Measurements from ENCODE around the gene RHOT1. TPM values are rescaled to one million over a fixed set of nuclear protein-coding genes. Genes with fewer than 3 reads are reported as not detected.
"Not testable (repeated sequence)": the region's sequence is repeated elsewhere in the genome, so short reads cannot be mapped to it uniquely, and the experiment has no call there.

Gene RHOT1
- total and polyA plus RNA-seq, 2 donors (not counting 3 experiments of a cell fraction or from before 2014, with no cell fraction given), result 23.5 to 28.8 TPM

DNA sequence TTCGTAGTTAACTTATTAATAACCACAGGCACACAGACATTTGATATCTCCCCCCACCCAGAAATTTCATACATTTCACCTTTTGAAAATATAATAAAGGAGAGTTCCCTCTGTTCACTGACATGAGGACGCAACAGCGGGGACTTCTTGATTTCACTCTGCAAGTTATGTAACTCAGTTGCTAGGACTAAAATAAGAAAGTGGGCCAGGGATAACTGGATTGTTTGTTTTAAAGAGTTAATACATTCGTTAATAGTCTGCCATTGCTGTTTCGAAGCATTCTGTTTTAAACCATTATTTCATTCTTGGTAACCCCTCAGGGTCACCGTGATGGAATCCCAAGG, 1.2 kb downstream of the RHOT1 start:
- peak overlapping the region in 1 of 3 experiments; percentile 95 for H3K4me3 ChIP-seq (replicated peaks in 1 of 3; ENCODE audit: insufficient read depth in 1 of 3, low read depth in 1 of 3, low read length in 3 of 3)
- no peak overlapping the region for H3K27ac ChIP-seq (ENCODE audit: insufficient read depth, low read depth, low read length)
- intact Hi-C loops (cut with micrococcal nuclease) (no loop called here), dilution Hi-C loops (cut with MboI; ENCODE audit: extremely low pct_ligation_motif_present, low sequenced_read_pairs) (no loop called here)
- H4K20me1 ChIP-seq (replicated peaks; ENCODE audit: control insufficient read depth, extremely low read depth, insufficient read depth, low read length), result no peaks in the 10 kb centered on the region
- DNase-seq (ENCODE audit: low read depth, low spot score), result no peak
- no peak for FAIRE-seq
- H3K79me2 ChIP-seq (ENCODE audit: control insufficient read depth, insufficient read depth, low read length), result peaks cover 31% of the 10 kb centered on the region
- no peaks in the 10 kb centered on the region for H3K9me1 ChIP-seq (replicated peaks; ENCODE audit: control insufficient read depth, extremely low read depth, insufficient read depth, low read length)
- no peaks in the 10 kb centered on the region for H3K9me3 ChIP-seq (replicated peaks; ENCODE audit: control insufficient read depth, insufficient read depth, low read length)
- no peak overlapping the region for H3K9ac ChIP-seq (replicated peaks; ENCODE audit: extremely low read depth, insufficient read depth, low read length)
- no peaks in the 10 kb centered on the region for H3K36me3 ChIP-seq (ENCODE audit: control insufficient read depth in 2 of 2, extremely low read depth in 1 of 2, insufficient read depth in 2 of 2, low read length in 2 of 2)
- H2AFZ ChIP-seq (ENCODE audit: low read depth, low read length), result no peak overlapping the region
- H3K27me3 ChIP-seq (ENCODE audit: control insufficient read depth in 2 of 2, insufficient read depth in 2 of 2, low read length in 2 of 2), result no peaks in the 10 kb centered on the region
- POLR2A ChIA-PET, result no interaction called here
- CTCF ChIA-PET, result interaction anchor here (1.2 to 2.0 kb wide), 2 partner anchors 62 to 137 kb away, joined by 3 to 11 read pairs; partner anchors contain the start of gene LRRC37B
- peak overlapping the region; percentile 91 for H3K4me2 ChIP-seq (ENCODE audit: insufficient read depth, low read length)
- BruUV-seq (replicated peaks), result TSS peak; percentile 34
- H3K4me1 ChIP-seq (ENCODE audit: control insufficient read depth, extremely low read depth, insufficient read depth, low read length), result peaks cover 15% of the 10 kb centered on the region
- TF ChIP-seq, protein P1, sequence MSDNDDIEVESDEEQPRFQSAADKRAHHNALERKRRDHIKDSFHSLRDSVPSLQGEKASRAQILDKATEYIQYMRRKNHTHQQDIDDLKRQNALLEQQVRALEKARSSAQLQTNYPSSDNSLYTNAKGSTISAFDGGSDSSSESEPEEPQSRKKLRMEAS (IDR thresholded peaks at IDR 0.05; ENCODE audit: insufficient read depth, insufficient read length), result no peak
- TF ChIP-seq POLR2A (IDR thresholded peaks at IDR 0.05; ENCODE audit: low read depth, low read length), result no peak
- no peak for TF ChIP-seq JUN (IDR thresholded peaks at IDR 0.05; ENCODE audit: borderline replicate concordance, insufficient read depth, insufficient read length, low read depth)
- TF ChIP-seq GATA2 (IDR thresholded peaks at IDR 0.05; ENCODE audit: insufficient read depth, insufficient read length, low read depth, low read length), result no peak
- no peak for TF ChIP-seq FOS (IDR thresholded peaks at IDR 0.05; ENCODE audit: borderline replicate concordance, insufficient read depth, low read length)
- TF ChIP-seq, protein P2, sequence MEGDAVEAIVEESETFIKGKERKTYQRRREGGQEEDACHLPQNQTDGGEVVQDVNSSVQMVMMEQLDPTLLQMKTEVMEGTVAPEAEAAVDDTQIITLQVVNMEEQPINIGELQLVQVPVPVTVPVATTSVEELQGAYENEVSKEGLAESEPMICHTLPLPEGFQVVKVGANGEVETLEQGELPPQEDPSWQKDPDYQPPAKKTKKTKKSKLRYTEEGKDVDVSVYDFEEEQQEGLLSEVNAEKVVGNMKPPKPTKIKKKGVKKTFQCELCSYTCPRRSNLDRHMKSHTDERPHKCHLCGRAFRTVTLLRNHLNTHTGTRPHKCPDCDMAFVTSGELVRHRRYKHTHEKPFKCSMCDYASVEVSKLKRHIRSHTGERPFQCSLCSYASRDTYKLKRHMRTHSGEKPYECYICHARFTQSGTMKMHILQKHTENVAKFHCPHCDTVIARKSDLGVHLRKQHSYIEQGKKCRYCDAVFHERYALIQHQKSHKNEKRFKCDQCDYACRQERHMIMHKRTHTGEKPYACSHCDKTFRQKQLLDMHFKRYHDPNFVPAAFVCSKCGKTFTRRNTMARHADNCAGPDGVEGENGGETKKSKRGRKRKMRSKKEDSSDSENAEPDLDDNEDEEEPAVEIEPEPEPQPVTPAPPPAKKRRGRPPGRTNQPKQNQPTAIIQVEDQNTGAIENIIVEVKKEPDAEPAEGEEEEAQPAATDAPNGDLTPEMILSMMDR (IDR thresholded peaks at IDR 0.05; ENCODE audit: extremely low read depth in 1 of 2, insufficient read depth in 1 of 2, low read depth in 1 of 2, low read length in 2 of 2), result no peak
- no peak for TF ChIP-seq POLR2AphosphoS5 (IDR thresholded peaks at IDR 0.05; ENCODE audit: insufficient read depth, low read depth, low read length)
- TF ChIP-seq MYC (IDR thresholded peaks at IDR 0.05; ENCODE audit: low read depth, low read length), result no peak
- TF ChIP-seq EZH2 (IDR thresholded peaks at IDR 0.05; ENCODE audit: borderline replicate concordance, low read depth, low read length, severe bottlenecking), result no peak

DNA sequence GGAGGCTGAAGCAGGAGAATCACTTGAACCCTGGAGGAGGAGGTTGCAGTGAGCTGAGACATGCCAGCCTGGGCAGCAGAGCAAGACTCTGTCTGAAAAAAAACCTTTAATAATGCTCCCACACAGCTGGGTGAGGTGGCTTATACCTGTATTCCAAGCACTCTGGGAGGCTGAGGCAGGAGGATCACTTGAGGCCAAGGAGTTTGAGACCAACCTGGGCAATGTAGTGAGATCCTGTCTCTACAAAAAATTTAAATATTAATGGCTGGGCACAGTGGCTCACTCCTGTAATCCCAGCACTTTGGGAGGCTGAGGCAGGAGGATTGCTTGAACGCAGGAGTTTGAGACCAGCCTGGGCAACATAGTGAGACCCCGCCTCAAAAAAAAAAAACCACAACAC, 2.1 kb downstream of the RHOT1 start:
- dilution Hi-C loops (cut with MboI; ENCODE audit: extremely low pct_ligation_motif_present, low sequenced_read_pairs); H3K36me3 ChIP-seq (ENCODE audit: control insufficient read depth in 2 of 2, extremely low read depth in 1 of 2, insufficient read depth in 2 of 2, low read length in 2 of 2); POLR2A ChIA-PET; H3K27me3 ChIP-seq (ENCODE audit: control insufficient read depth in 2 of 2, insufficient read depth in 2 of 2, low read length in 2 of 2); H3K9me1 ChIP-seq (replicated peaks; ENCODE audit: control insufficient read depth, extremely low read depth, insufficient read depth, low read length); FAIRE-seq; H3K27ac ChIP-seq (ENCODE audit: insufficient read depth, low read depth, low read length); H3K9ac ChIP-seq (replicated peaks; ENCODE audit: extremely low read depth, insufficient read depth, low read length); H3K4me3 ChIP-seq (replicated peaks in 1 of 3; ENCODE audit: insufficient read depth in 1 of 3, low read depth in 1 of 3, low read length in 3 of 3); H4K20me1 ChIP-seq (replicated peaks; ENCODE audit: control insufficient read depth, extremely low read depth, insufficient read depth, low read length); H3K4me2 ChIP-seq (ENCODE audit: insufficient read depth, low read length); BruUV-seq (replicated peaks); H3K9me3 ChIP-seq (replicated peaks; ENCODE audit: control insufficient read depth, insufficient read depth, low read length); intact Hi-C loops (cut with micrococcal nuclease); H2AFZ ChIP-seq (ENCODE audit: low read depth, low read length); DNase-seq (ENCODE audit: low read depth, low spot score): not testable (repeated sequence)
- Histone ChIP-seq H3K79me2 (ENCODE audit: control insufficient read depth, insufficient read depth, low read length) (peaks cover 35% of the 10 kb centered on the region), H3K4me1 (ENCODE audit: control insufficient read depth, extremely low read depth, insufficient read depth, low read length) (peaks cover 15% of the 10 kb centered on the region)
- CTCF ChIA-PET, result interaction anchor here (1.2 kb wide), 1 partner anchor 13 kb away, joined by 3 read pairs; no protein-coding TSS in a partner anchor

Data from endothelial cell of umbilical vein (primary cell).